ENCODE results near the gene AJAP1.
A peak's percentile ranks its signal among the peaks of the same experiment; 100 is the strongest.

Gene AJAP1

DNA sequence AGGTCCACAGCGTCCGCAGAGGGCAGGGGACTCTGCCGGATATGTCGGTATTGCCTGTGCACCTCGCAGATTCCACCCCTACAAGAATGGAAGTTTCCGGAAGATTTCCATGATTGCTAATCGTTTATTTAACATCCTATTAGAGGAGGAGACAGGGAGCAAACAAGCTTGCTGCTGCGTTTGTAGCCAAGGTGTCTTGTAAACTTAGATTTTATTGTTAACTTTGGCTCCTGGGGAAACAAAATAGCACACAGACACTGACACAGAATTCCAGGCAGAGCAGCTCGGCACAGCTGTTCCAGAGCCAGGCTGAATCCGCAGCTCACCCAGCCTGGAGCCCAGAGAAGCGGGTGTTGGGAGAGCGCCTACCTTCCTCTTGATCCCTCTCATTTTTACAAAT is 75.7 kb downstream of the AJAP1 start:
- TF ChIP-seq, protein P1, sequence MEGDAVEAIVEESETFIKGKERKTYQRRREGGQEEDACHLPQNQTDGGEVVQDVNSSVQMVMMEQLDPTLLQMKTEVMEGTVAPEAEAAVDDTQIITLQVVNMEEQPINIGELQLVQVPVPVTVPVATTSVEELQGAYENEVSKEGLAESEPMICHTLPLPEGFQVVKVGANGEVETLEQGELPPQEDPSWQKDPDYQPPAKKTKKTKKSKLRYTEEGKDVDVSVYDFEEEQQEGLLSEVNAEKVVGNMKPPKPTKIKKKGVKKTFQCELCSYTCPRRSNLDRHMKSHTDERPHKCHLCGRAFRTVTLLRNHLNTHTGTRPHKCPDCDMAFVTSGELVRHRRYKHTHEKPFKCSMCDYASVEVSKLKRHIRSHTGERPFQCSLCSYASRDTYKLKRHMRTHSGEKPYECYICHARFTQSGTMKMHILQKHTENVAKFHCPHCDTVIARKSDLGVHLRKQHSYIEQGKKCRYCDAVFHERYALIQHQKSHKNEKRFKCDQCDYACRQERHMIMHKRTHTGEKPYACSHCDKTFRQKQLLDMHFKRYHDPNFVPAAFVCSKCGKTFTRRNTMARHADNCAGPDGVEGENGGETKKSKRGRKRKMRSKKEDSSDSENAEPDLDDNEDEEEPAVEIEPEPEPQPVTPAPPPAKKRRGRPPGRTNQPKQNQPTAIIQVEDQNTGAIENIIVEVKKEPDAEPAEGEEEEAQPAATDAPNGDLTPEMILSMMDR (conservative IDR thresholded peaks at IDR 0.05; ENCODE audit: control insufficient read depth, insufficient read depth, low read depth, low read length): no peak
- no peak for DNase-seq (ENCODE audit: low read depth)
- no peak overlapping the region for H3K4me3 ChIP-seq (ENCODE audit: control insufficient read depth, low read depth, low read length)

DNA sequence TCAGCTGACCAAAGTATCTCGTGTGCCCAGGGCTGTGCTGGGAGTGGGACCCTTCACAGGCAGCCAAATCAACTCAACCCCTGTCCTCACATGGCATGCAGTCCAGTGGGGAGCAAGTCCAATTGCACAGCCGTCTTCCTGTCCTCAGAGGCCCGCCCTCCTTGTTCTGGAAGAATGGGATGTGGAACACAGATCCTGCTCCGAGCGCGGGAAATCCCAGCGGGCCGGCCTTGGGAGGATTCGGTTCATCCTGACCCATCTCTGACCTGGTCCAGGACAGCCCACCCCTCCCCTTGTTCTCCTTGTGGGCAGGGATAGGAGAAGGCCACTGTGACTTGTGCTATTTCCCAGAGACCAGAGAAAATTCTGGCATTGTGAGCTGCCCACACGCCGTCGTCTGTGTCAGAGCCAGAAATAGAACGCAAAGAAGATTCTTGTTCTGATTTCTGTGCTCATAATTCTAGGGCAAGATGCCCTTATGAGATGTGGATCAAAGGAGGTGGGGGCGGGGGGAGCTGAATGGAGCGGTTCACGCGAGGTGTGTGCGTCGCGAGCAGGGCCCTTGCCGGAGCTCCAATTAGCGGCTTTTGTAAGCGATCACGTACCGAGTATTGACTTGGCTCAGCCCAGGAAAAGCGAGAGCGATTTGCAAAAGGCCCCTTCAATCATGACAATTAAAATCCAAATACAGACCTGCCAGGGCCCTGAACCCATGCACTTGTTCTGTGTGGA is 79.2 kb downstream of the AJAP1 start:
- TF ChIP-seq, protein P1 (conservative IDR thresholded peaks at IDR 0.05; ENCODE audit: control insufficient read depth, insufficient read depth, low read depth, low read length): no peak
- DNase-seq (ENCODE audit: low read depth): no peak
- H3K4me3 ChIP-seq (ENCODE audit: control insufficient read depth, low read depth, low read length): no peak overlapping the region

DNA sequence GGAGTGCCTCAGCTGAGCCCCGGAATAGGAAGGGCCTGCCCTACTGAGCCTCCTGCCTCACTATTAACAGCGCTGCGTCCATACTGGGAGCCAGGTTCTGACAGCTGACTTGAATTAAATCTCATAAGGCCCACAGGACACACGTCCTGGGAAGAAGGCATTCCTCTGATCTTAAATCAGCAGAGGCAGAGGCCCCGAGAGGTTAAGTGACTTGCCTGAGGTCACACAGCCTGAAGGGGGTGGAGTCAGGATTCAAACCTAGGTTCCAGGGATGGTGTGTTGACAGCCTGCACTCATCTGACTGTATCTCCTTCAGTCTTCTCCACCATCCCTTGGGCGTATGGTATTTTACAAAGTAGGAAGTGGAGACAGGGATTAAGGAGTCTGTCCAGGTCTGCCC is 79.8 kb downstream of the AJAP1 start:
- DNase-seq (ENCODE audit: low read depth): peak; percentile 1
- TF ChIP-seq, protein P1 (conservative IDR thresholded peaks at IDR 0.05; ENCODE audit: control insufficient read depth, insufficient read depth, low read depth, low read length): no peak
- no peak overlapping the region for H3K4me3 ChIP-seq (ENCODE audit: control insufficient read depth, low read depth, low read length)

DNA sequence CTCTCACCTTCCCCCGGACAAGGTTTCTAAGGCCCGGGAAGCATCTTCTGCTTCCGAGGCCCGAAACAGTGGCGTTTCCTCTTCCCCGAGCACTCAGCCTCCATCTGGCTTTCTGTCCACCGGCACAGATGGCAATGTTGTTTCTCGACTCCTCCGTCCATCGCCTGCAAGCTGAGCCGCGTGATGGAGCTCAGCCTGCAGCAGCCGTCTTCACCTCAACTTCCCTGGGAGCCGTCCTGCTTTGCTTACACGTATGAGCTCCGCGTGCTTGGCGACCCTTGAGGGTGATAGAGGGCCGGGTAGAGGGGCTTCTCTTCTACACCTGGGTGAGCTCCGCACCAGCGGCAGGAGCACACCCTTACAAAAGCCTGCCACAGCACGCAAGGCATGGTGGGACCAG is 80.4 kb downstream of the AJAP1 start:
- DNase-seq (ENCODE audit: low read depth): no peak
- no peak overlapping the region for H3K4me3 ChIP-seq (ENCODE audit: control insufficient read depth, low read depth, low read length)
- TF ChIP-seq, protein P1 (conservative IDR thresholded peaks at IDR 0.05; ENCODE audit: control insufficient read depth, insufficient read depth, low read depth, low read length): no peak

DNA sequence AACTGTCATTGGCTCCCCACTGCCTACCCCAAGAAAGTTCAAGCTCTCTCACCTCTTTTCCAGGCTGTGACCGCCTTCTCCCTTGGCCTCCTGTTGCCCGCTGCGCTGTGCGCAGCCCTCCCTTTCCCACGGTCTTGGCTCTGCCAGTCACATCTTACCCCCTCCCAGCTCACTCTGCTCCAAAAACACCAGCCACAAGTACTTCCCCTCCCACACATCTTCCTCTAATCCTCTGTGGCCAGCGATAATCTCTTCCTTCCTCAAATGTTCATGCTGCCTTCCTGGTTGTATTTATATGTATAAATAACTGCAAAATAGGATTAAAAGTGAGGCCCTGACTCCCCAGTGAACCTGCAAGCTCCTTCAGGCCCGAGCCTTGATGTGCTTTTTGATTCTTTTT is 81.8 kb downstream of the AJAP1 start:
- H3K4me3 ChIP-seq (ENCODE audit: control insufficient read depth, low read depth, low read length): no peak overlapping the region
- TF ChIP-seq, protein P1 (conservative IDR thresholded peaks at IDR 0.05; ENCODE audit: control insufficient read depth, insufficient read depth, low read depth, low read length): no peak
- DNase-seq (ENCODE audit: low read depth): no peak

DNA sequence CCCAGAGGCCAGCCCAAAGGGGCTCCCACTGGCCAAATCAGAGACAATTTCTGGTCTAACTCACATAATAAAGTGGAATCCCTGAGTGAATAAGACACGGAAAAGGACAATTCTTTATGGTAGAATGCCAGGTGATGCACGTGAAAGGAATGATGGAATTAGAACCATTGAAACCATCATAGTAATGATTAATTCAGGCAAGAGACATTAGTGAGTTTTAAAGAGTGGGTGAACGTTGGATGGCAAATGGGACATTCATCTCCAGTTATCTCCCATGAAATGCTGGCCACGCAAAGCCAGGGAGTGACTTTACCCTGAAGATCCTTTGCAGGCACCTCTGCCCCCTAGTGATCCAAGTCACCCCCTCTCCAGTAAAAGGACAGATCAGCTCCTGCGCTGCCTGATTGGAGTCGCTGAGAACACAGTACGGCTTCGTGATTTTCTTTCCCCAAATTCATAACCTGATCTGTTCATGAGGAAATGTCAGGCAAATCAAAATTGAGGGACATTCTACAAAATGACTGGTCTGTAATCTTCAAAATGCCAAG is 87.5 kb downstream of the AJAP1 start:
- TF ChIP-seq, protein P1 (conservative IDR thresholded peaks at IDR 0.05; ENCODE audit: control insufficient read depth, insufficient read depth, low read depth, low read length): no peak
- no peak overlapping the region for H3K4me3 ChIP-seq (ENCODE audit: control insufficient read depth, low read depth, low read length)
- no peak for DNase-seq (ENCODE audit: low read depth)

Measured in fibroblast of mammary gland (primary cell).